Measurements from ENCODE around the gene OCA2. TPM values are rescaled to one million over a fixed set of nuclear protein-coding genes. Genes with fewer than 3 reads are reported as not detected.

OCA2 gene
- total RNA-seq, 1 experiment from 2014 or later = not detected

GRCh38 chr15:27784107-27784506 lies 315.0 kb downstream of the OCA2 start:
- no peaks in the 10 kb centered on the region for H3K36me3 Mint-ChIP-seq (ENCODE audit: insufficient read depth, unreplicated experiment)
- peaks cover 27% of the 10 kb centered on the region for H3K9me3 Mint-ChIP-seq (ENCODE audit: unreplicated experiment)
- ChIA-PET CTCF (interaction anchor here (0.6 to 0.8 kb wide), 2 partner anchors 11 to 150 kb away, joined by 3 to 4 read pairs; no protein-coding TSS in a partner anchor), POLR2A (no interaction called here)
- no peak for DNase-seq (ENCODE audit: unreplicated experiment)
- intact Hi-C loops (cut with micrococcal nuclease) = no loop called here
- no peak overlapping the region for H3K4me3 Mint-ChIP-seq (ENCODE audit: unreplicated experiment)
- no peaks in the 10 kb centered on the region for H3K27me3 Mint-ChIP-seq (ENCODE audit: insufficient read depth, unreplicated experiment)
- H3K27ac Mint-ChIP-seq (ENCODE audit: low read depth, unreplicated experiment) = no peak overlapping the region
- no peaks in the 10 kb centered on the region for H3K4me1 Mint-ChIP-seq (ENCODE audit: insufficient read depth, unreplicated experiment)
- no TSS peak for BruUV-seq (replicated peaks)
- no peak for TF ChIP-seq CTCF (IDR thresholded peaks at IDR 0.05; ENCODE audit: unreplicated experiment)

GRCh38 chr15:27783678-27784077 lies 315.4 kb downstream of the OCA2 start:
- intact Hi-C loops (cut with micrococcal nuclease) = no loop called here
- ChIA-PET CTCF (no interaction called here), POLR2A (no interaction called here)
- H3K27ac Mint-ChIP-seq (ENCODE audit: low read depth, unreplicated experiment) = no peak overlapping the region
- no peak for DNase-seq (ENCODE audit: unreplicated experiment)
- no peak for TF ChIP-seq CTCF (IDR thresholded peaks at IDR 0.05; ENCODE audit: unreplicated experiment)
- H3K27me3 Mint-ChIP-seq (ENCODE audit: insufficient read depth, unreplicated experiment) = no peaks in the 10 kb centered on the region
- no TSS peak for BruUV-seq (replicated peaks)
- H3K4me3 Mint-ChIP-seq (ENCODE audit: unreplicated experiment) = no peak overlapping the region
- H3K36me3 Mint-ChIP-seq (ENCODE audit: insufficient read depth, unreplicated experiment) = no peaks in the 10 kb centered on the region
- H3K4me1 Mint-ChIP-seq (ENCODE audit: insufficient read depth, unreplicated experiment) = no peaks in the 10 kb centered on the region
- H3K9me3 Mint-ChIP-seq (ENCODE audit: unreplicated experiment) = peaks cover 31% of the 10 kb centered on the region

GRCh38 chr15:27782125-27782524 lies 317.0 kb downstream of the OCA2 start:
- Mint-ChIP-seq H3K4me1 (ENCODE audit: insufficient read depth, unreplicated experiment) (no peaks in the 10 kb centered on the region), H3K36me3 (ENCODE audit: insufficient read depth, unreplicated experiment) (peaks cover 6% of the 10 kb centered on the region), H3K27me3 (ENCODE audit: insufficient read depth, unreplicated experiment) (no peaks in the 10 kb centered on the region), H3K27ac (ENCODE audit: low read depth, unreplicated experiment) (no peak overlapping the region), H3K4me3 (ENCODE audit: unreplicated experiment) (no peak overlapping the region), H3K9me3 (ENCODE audit: unreplicated experiment) (peaks cover 38% of the 10 kb centered on the region)
- BruUV-seq (replicated peaks) = no TSS peak
- intact Hi-C loops (cut with micrococcal nuclease) = no loop called here
- DNase-seq (ENCODE audit: unreplicated experiment) = no peak
- ChIA-PET CTCF (no interaction called here), POLR2A (no interaction called here)
- no peak for TF ChIP-seq CTCF (IDR thresholded peaks at IDR 0.05; ENCODE audit: unreplicated experiment)

GRCh38 chr15:27776501-27776900 lies 322.6 kb downstream of the OCA2 start:
- no peak overlapping the region for H3K4me3 Mint-ChIP-seq (ENCODE audit: unreplicated experiment)
- intact Hi-C loops (cut with micrococcal nuclease) = no loop called here
- no peaks in the 10 kb centered on the region for H3K27me3 Mint-ChIP-seq (ENCODE audit: insufficient read depth, unreplicated experiment)
- BruUV-seq (replicated peaks) = no TSS peak
- no peaks in the 10 kb centered on the region for H3K4me1 Mint-ChIP-seq (ENCODE audit: insufficient read depth, unreplicated experiment)
- no peak for DNase-seq (ENCODE audit: unreplicated experiment)
- no peak for TF ChIP-seq CTCF (IDR thresholded peaks at IDR 0.05; ENCODE audit: unreplicated experiment)
- ChIA-PET POLR2A (interaction anchor here (0.5 kb wide), 1 partner anchor 219 kb away, joined by 3 read pairs; no protein-coding TSS in a partner anchor), CTCF (no interaction called here)
- no peak overlapping the region for H3K27ac Mint-ChIP-seq (ENCODE audit: low read depth, unreplicated experiment)
- peaks cover 6% of the 10 kb centered on the region for H3K36me3 Mint-ChIP-seq (ENCODE audit: insufficient read depth, unreplicated experiment)
- H3K9me3 Mint-ChIP-seq (ENCODE audit: unreplicated experiment) = peaks cover 47% of the 10 kb centered on the region
